HG02938 (cell line): ENCODE data around the gene ATP11A.
"Not testable (repeated sequence)": the region's sequence is repeated elsewhere in the genome, so short reads cannot be mapped to it uniquely, and the experiment has no call there.

Experiments
- ATAC-seq: cut with Tn5 transposase; IDR thresholded peaks from one replicate; pipeline ENCODE4 v1.9.1; 2021; ENCODE audit warnings: mild to moderate bottlenecking, moderate library complexity; ENCODE audit not compliant: unreplicated experiment

ATP11A gene

DNA sequence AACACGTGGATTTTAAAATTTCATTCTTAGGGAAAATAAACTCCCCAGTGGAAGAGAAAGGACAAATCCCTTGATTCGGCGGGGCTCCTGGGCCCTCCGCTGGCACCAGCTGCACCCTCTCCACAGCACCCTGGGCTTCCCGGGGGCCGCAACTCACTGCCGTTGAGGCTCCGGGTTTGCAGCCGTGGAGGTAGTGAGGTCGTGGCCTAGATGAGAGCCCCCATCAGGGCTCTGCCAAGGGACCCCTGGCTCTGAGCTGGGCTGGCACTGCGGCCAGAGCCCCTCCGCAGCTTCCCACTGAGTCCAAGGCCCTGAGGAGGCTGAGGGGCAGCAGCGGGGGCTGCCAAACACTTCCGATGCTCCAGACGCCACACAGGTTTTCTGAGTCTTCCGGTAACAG is 145.5 kb downstream of the ATP11A start:
- no peak for ATAC-seq

DNA sequence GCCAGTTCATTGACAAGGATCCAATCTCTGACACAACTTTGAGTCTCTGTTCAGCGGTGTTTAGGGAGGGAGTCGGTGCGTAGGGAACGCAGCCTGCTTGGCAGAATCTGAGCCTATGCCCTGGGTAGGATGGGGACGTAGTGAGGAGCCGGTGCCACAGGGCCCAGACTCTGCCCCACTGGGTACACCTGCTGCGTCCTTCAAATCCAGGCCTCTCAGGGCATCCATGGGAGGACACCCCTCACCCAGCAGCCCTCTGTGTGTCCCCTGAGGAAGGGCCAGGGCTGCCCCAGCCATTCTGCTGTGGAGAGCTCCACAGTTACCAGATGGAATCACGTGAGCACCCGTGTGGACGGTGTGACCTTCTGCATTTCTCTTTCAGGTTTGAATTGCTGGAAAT is 146.0 kb downstream of the ATP11A start:
- no peak for ATAC-seq

DNA sequence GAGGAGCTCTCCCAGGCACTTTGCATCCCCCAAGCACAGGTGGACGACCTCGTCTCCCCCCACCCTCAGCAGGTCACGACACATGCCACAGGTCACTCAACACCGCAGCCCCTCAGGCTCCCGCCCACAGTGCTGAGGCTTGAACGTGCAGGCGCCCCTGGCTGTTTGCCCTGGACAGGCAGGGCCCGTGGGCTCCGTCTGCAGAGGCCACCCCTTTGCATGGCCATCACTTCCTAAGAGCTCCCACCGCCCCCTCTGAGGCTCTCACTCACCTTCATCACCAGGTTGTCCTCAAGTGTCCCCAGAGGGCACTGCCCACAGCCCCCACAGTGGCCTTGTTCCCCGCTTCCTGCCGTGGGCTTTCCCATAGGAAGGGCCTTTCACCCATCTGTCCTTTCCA is 147.1 kb downstream of the ATP11A start:
- ATAC-seq: no peak

DNA sequence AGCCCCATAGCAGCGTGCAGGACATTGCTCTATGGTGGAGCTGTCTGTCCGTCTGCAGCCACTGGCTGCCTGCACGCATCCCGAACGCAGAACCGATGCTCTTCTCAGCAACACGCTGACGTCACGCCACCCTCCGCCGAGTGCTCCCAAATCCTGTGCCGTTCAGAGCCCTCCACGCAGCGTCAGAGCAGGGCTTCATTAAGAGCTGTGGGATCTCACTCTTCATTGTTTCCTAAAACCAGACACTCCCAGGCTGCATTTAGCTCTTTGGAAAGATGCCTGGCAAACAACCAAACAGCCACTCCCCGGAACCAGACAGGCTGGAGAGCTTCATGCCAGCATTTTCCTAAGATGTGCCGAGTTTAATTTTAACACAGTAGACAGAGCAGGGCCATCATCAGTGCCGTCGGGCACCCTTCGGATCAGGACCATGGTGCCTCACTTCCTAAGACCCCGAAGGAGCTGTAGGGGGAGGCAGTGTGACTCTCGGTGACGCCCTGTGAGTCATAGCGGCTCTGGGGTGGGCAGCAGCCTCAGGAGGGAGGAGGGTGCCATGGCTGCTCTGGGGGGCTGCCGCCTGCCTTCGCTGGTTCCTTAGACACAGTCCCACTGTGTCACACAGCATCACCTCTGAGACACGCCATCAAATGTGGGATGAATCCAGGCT is 147.7 kb downstream of the ATP11A start:
- ATAC-seq: no peak

DNA sequence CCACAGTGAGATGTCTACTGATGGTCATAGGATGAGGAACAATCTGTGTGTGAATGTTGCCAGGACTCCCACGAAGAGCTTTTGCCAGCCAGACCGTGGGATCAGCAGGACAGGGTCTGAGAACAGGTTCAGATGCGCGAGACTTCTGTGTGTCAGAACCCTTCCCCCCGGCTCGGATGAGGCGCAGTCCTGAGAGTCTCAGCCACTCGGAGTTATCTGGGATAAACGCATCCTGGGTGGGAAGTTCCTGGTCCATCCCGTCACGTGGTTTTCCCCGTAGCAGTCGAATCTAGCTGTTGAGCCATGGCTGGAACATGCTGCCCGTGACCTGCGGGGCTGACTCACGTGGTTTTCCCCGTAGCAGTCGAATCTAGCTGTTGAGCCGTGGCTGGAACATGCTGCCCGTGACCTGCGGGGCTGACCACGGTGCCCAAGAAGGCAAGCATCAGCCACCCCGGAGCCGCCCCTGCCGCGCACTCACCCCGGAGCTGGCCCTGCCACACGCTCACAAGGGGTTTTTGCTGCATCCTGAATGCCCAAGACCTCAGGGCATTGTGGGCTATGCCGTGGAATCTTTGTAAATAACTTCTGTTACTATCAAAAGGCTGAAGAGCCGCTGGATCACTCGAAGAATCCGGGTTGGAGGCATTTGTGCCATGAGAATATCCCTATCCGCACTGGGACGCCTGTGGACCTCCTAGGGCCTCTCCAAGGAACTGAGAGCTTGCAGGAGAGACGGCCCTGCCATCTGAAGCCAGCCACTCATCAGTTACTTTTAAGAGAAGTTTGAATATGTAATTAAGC is 148.4 kb downstream of the ATP11A start:
- no peak for ATAC-seq

DNA sequence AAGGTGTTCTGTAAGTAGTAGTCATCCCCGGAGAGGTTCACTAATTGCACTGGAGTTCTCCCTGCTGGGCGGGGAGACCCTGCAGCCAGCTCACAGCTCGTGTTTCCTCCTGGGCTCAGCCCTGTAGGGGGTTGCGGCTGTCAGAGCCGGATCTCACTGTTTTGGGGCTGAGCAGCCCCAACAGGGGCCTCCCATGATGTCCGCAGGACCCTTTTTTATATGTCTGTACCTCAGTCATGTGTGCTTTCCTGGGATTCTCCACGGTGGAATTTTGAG is 148.9 kb downstream of the ATP11A start:
- ATAC-seq: no peak

DNA sequence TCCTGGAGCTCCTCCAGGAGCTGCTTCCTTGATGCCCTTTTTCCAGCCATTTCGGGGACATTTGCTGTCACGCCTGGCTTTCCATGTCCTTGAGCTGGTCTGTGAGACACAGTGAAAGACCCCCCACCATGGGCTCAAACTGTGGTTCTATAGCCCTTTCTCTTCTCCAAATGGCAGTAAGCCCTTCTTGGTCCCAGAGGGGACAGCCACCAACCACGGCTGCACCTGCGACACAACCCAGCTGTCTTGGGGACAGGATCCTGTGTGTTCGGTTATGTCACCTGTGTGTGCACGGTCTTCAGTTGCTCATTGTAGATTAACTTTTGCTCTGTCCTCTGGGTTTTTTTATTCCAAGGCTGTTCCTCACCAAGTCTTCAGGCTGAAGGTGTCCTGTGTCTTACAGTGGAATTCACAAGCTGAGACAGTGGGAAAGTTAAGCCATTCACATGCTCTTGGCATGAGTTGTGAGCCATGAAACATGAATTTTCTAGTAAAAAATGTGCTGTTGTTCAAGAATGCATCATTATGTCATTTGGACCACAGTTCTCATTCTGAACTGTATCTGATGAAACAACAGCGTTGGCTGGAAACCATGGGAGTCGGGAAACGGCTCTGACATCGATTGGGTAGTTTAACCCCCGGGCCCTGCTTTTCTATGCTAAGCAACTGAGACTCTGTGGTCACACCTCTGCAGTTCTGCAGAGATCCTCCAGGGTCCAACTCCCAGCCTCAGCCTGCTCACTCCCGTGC is 149.7 kb downstream of the ATP11A start:
- no peak for ATAC-seq

DNA sequence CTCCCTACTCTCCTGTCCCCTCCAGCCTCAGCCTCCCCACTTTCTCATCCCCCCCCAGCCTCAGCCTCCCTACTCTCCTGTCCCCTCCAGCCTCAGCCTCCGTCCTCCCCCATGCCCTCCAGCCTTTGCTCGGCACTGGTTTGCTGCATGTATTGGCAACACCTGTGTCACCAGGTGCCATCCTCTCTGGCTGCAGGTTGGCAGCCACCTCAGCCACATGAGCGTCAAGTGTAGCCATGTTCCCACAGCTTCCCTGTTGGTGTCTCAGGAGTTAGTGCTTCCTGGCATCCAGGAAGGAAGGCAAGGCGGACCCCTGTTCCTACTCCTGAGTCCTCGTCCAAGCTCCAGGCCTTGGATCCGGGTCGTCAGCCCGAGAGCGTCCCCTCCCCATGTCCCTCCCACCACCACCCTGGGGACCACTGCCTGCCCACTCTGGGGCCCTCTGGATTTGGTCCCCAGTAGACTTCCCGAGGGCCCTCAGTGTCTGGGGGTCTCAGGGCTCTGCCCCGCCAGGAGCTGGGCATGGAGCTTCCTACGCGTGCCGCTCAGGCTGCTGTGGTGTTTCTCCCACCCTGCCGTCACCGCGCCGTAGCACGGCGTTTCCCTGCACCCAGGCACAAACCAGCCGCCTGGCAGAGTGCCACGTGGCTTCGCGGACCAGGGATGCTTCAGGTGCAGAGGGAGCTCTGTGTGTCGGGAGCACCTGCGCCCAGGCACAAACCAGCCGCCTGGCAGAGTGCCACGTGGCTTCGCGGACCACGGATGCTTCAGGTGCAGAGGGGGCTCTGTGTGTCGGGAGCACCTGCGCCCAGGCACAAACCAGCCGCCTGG is 150.8 kb downstream of the ATP11A start:
- ATAC-seq: no peak

DNA sequence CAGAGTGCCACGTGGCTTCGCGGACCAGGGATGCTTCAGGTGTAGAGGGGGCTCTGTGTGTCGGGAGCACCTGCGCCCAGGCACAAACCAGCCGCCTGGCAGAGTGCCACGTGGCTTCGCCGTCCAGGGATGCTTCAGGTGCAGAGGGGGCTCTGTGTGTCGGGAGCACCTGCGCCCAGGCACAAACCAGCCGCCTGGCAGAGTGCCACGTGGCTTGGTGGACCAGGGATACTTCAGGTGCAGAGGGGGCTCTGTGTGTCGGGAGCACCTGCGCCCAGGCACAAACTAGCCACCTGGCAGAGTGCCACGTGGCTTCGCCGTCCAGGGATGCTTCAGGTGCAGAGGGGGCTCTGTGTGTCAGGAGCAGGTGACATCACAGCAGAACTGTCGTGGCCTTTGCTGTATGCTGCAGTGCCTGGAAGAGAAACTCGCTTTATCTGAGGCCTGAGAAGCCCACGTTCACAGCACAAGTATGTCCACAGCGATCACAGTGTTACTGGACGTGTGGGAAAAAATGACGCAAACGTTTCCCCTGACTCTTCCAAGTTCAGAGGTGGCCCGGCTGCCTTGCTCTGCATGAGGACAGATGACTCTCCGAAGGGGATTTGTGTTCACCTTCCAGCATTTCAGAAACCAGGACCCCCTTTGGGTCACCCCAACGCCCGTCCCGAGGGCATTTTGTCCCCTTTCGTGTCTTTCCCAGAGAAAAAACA is 151.6 kb downstream of the ATP11A start:
- ATAC-seq: not testable (repeated sequence)

DNA sequence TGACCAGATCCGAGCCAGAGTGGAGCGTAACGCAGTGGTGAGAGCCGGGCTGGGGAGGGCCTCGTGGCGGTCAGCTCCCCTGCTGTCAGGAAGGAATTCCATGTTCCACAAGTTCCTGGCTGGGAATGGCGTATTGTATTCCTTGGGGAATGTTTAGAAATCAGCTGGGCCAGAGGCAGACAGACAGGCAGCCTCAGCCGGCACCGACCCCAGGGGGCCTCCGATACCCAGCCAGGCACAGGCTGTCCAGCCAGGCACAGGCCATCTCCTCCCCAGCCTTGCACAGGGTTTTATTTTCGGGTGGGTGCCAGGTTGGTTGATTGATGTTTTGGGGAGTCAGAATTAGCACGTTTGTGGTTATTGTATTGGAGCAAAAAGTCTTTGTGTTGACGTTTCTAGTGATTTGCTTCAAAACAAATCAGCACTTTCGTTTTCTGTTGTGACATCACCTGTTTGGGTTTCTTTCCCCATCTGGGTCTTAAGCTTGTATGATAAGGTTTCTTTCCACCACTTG is 152.6 kb downstream of the ATP11A start:
- no peak for ATAC-seq

DNA sequence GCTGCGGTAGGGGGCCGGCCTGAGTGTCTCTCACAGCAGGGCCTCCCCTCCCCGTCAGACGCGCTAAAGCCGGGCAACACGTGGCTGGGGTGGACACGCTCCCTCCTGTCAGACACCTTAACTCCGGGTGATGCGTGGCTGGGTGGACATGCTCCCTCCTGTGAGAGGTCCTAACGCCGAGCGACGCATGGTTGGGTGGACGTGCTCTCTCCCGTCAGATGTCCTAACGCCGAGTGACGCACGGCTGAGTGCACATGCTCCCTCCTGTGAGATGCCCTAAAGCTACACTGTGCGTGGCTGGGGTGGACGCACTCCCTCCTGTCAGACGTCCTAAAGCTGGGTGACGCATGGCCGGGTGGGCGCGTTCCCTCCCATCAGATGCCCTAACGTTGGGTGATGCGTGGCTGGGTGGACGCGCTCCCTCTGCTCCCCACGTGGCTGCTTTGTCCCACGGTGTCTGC is 153.1 kb downstream of the ATP11A start:
- ATAC-seq: no peak

DNA sequence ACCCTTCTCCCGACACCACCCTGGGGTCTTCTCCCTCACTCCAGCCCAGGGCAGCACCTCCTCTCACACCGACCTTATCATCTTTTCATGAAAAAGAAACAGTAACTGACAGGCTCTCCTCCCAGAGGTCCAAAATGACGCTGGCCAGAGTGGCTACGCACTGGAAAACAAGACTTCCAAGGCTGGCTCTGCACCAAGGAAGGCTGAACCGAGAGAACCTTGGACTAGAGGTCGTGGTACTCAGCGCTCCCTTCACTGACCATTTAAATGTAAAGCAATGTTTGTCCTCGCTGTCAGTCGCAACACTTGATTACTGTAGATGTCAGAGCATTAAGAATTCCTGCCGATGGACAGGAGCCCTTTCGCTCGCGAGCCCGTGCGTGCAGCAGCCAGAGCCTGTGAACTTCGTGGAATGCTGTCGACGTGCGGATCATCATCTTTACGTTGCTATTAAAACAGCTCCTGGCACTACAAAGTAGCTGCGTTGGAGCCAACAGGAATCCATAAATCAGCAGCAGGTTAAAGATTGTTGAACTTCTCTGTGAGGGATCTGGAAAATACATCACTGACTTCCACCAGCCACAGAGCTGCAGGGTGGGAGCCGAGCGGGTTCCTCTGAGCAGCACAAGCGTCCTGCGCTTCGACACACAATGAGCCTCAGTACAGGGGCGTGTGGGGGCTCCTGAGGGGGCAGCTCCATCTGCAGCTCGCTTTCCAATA is 153.7 kb downstream of the ATP11A start:
- no peak for ATAC-seq

DNA sequence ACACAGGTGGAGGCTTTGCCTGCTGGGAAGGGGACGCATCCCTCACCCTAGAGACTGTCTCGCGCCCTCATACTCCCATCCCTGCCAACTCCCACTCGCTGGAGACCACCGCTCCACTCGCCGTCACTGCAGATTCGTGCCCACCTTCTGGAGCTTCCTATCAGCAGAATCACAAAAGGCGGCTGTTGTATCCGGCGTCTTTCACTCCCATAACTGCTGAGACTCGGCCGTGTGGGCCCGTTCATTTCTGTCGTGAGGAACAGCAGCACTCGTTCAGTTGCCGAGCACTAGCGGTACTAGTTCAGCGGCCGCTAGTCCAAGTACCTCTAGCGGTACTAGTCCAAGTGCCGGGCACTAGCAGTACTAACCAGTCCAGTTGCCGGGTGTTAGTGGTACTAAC is 154.6 kb downstream of the ATP11A start:
- ATAC-seq: no peak

DNA sequence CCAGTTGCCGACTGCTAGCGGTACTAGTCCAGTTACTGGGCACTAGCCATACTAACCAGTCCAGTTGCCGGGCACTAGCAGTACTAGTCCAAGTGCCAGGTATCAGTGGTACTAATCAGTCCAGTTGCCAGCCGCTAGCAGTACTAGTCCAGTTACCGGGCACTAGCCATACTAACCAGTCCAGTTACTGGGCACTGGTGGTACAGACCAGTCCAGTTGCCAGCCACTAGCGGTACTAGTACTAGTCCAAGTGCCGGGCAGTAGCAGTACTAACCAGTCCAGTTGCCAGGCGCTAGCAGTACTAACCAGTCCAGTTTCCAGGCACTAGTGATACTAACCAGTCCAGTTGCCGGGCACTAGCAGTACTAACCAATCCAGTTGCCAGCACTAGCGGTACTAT is 155.0 kb downstream of the ATP11A start:
- no peak for ATAC-seq

DNA sequence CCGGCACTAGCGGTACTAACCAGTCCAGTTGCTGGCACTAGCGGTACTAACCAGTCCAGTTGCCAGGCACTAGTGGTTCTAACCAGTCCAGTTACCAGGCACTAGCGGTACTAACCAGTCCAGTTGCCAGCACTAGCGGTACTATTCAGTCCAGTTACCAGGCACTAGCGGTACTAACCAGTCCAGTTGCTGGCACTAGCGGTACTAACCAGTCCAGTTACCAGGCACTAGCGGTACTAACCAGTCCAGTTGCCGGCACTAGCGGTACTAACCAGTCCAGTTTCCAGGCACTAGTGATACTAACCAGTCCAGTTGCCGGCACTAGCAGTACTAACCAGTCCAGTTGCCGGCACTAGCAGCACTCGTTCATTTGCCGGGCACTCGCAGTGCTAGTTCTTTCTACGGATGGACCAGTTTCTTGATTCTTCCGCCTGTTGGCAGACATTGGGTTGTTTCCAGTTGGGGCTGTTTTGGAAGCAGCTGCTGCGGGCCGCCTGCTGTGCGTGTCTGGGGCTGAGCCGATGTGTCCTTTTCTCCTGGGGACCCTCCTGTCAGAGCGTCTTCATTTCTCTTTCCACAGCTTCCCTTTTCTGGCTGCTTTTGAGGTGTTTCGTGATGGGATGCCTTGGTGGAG is 155.8 kb downstream of the ATP11A start:
- ATAC-seq: no peak

DNA sequence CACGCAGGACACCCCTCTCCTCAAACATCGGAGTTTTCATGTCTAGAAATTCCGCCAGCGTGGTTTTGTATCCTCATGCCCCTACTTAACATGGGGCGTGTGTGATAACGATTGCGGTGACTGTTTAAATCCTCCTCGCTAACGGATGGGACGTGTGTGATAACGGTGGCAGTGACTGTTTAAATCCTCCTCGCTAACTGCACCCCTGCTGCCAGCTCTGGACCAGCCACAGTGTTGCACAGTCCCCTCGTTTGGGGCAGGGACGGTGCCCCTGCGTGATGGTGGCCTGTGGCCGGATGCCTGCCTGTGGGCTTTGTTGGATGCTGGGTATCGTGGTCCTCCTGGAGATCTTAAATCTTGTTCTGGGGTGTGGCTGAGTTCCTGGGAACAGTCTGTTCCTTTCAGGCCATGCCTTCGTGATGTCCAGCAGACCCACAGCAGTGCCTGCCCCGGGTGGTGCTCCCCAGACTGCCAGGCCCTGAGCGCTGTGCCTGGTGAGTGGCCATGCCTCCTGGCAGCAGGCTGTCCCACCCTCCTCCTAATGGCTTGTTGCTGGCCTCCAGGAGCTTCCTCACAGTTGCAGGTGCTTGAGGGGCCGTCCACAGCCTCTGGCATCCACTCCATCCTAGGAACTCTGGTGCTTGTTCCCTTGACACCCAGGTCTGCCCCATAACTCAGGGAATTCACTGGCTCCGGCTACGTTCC is 156.7 kb downstream of the ATP11A start:
- ATAC-seq: no peak

DNA sequence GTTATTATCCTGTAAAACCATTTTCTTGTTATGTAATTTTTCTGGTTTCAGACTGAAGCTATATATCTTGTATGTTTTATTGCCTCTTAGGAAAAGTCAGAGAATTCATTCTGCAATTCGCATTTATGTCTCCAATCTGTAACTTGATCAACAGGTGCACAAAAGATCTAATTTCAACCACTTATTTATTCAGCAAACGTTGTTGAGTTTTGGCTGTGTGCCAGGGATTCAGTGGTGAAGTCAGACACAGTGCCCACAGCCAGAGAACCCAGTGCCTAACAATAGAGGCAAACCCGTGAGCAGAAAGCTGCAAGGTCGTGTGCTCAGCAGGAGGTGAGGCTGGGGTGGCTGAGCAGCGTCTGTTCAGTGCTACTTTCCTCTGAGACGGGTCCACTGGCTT is 159.7 kb downstream of the ATP11A start:
- no peak for ATAC-seq

DNA sequence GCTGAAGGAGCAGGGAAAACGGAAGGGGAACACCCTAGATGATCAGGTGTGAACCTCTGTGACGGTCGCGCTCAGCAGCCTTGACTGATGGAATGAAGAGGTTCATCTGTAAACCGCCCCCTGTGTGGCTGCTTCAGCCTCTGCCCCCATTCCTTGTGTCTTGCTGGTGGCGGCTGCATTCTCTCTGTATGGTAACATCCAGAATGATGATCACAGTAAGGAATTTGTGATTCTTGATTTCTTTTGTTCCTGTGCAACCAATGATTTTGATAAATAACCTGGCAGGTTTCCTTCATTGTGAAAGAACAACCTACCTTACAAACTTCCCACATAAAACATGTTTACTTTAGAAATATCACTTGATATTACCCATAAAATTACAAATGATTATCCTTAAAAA is 160.4 kb downstream of the ATP11A start:
- no peak for ATAC-seq
